ENCODE data around the gene AFAP1L1.

DNA sequence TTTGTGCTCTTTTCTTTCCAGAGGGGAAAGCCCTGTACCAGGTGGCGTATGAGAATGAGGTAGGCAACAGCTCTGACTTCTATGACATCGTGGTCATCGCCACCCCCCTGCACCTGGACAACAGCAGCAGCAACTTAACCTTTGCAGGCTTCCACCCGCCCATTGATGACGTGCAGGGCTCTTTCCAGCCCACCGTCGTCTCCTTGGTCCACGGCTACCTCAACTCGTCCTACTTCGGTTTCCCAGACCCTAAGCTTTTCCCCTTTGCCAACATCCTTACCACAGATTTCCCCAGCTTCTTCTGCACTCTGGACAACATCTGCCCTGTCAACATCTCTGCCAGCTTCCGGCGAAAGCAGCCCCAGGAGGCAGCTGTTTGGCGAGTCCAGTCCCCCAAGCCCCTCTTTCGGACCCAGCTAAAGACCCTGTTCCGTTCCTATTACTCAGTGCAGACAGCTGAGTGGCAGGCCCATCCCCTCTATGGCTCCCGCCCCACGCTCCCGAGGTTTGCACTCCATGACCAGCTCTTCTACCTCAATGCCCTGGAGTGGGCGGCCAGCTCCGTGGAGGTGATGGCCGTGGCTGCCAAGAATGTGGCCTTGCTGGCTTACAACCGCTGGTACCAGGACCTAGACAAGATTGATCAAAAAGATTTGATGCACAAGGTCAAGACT is 96.5 kb downstream of the AFAP1L1 start:
- TF ChIP-seq, protein P1, sequence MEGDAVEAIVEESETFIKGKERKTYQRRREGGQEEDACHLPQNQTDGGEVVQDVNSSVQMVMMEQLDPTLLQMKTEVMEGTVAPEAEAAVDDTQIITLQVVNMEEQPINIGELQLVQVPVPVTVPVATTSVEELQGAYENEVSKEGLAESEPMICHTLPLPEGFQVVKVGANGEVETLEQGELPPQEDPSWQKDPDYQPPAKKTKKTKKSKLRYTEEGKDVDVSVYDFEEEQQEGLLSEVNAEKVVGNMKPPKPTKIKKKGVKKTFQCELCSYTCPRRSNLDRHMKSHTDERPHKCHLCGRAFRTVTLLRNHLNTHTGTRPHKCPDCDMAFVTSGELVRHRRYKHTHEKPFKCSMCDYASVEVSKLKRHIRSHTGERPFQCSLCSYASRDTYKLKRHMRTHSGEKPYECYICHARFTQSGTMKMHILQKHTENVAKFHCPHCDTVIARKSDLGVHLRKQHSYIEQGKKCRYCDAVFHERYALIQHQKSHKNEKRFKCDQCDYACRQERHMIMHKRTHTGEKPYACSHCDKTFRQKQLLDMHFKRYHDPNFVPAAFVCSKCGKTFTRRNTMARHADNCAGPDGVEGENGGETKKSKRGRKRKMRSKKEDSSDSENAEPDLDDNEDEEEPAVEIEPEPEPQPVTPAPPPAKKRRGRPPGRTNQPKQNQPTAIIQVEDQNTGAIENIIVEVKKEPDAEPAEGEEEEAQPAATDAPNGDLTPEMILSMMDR (IDR thresholded peaks at IDR 0.05): no peak
- no peak for TF ChIP-seq POLR2A (IDR thresholded peaks at IDR 0.05)
